Fibroblast of pulmonary artery (primary cell): ENCODE measurements around the gene CHCT1.
A peak's percentile ranks its signal among the peaks of the same experiment; 100 is the strongest.
"Not testable (repeated sequence)": the region's sequence is repeated elsewhere in the genome, so short reads cannot be mapped to it uniquely, and the experiment has no call there.

ENCODE experiments used
- DNase-seq: peaks from one replicate; pipeline ENCODE4 v3.0.0-alpha.2; 2010; ENCODE audit warnings: low read depth
- H3K4me3 ChIP-seq: replicated peaks from 2 replicates; pipeline ENCODE4 v1.5.1; 2011; ENCODE audit warnings: low read depth, mild to moderate bottlenecking, control low read depth, low read length, moderate library complexity
- TF ChIP-seq, protein P1 (sequence below): IDR thresholded peaks from 2 replicates; pipeline ENCODE4 v1.5.1; 2011; ENCODE audit warnings: mild to moderate bottlenecking, control low read depth, low read length, inconsistent platforms; ENCODE audit errors: missing control alignments

Gene CHCT1

DNA sequence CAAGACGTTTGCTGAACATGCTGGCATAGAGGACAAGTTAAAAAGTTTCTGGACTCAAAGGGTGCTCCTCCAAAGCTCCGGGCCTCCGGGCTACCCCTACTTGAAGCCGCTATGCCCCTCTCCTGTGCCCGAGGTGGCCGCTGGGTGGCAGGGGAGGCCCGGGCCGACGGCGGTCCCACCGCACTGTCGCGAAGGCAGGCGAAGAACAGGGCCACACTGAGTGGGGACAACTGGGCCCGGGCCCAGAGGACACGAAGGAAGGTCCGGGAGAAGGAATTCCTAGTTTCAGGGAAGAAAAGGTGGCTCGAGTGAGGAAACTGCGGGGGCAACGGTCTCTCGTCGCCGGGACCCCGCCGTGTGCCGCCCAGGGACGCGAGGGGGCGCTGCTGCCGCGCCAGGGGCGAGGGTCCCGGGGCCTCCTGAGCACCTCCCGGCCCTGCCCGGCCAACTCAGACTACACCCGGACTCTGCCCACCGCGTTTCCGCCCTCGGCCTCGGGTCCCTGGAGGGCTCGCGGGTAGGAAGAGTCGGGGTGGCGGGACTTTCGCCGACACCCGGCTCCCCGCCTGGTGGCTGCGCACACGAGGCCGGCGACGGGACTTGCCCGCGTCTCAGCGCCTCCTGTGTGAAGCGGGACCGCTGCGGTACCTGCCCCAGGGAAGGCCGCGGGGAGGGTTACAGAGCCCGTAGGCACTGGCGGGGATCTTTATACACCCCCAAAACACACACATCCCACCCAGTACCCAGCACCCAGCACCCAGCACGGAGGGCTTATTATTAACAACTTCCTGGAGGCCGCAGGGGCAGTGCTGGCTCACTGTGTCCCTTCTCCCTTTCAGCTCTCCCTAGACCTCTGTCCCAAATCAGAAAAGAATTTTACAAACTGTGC, 772 bp upstream of the CHCT1 start:
- H3K4me3 ChIP-seq, result peak overlapping the region; percentile 52
- peak; percentile 59 for DNase-seq
- TF ChIP-seq, protein P1, sequence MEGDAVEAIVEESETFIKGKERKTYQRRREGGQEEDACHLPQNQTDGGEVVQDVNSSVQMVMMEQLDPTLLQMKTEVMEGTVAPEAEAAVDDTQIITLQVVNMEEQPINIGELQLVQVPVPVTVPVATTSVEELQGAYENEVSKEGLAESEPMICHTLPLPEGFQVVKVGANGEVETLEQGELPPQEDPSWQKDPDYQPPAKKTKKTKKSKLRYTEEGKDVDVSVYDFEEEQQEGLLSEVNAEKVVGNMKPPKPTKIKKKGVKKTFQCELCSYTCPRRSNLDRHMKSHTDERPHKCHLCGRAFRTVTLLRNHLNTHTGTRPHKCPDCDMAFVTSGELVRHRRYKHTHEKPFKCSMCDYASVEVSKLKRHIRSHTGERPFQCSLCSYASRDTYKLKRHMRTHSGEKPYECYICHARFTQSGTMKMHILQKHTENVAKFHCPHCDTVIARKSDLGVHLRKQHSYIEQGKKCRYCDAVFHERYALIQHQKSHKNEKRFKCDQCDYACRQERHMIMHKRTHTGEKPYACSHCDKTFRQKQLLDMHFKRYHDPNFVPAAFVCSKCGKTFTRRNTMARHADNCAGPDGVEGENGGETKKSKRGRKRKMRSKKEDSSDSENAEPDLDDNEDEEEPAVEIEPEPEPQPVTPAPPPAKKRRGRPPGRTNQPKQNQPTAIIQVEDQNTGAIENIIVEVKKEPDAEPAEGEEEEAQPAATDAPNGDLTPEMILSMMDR, result peak; percentile 75

DNA sequence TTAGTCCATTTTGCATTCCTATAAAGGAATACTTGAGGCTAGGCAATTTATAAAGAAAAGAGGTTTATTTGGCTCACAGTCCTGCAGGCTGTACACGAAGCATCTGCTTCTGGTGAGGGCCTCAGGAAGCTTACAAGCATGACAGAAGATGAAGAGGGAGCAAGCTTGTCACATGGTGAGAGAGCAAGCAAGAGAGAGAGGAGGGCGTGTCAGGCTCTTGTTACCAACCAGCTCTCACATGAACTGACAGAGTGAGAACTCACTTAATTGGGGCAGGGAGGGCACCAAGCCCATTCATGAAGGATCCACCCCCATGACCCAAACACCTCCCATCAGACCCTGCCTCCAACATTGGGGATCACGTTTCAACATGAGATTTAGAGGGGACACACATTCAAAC, 1.6 kb downstream of the CHCT1 start:
- H3K4me3 ChIP-seq, result no peak overlapping the region
- TF ChIP-seq, protein P1, result no peak
- DNase-seq, result no peak

- TF ChIP-seq, protein P1, result no peak
- DNase-seq, result no peak
- H3K4me3 ChIP-seq, result no peak overlapping the region
These were observed 3.3 kb downstream of the CHCT1 start for GRCh38 chr17:60425626-60426025.

GRCh38 chr17:60426596-60426995, 4.3 kb downstream of the CHCT1 start:
- no peak for DNase-seq
- no peak overlapping the region for H3K4me3 ChIP-seq
- TF ChIP-seq, protein P1, result no peak

DNA sequence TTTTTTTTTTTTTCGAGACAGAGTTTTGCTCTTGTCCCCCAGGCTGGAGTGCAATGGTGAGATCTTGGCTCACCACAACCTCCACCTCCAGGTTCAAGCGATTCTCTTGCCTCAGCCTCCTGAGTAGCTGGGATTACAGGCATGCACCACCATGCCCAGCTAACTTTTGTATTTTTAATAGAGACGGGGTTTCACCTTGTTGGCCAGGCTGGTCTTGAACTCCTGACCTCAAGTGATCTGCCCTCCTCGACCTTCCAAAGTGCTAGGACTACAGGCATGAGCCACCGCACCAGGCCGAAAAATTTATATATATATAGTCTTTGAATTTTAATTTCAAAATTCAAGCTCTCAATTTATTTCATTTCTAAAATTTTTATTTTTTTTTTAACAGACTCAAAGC, 6.2 kb downstream of the CHCT1 start:
- not testable (repeated sequence) for DNase-seq

GRCh38 chr17:60430561-60430960, 8.3 kb downstream of the CHCT1 start:
- not testable (repeated sequence) for DNase-seq, H3K4me3 ChIP-seq

More for the DNA sequence above, 6.2 kb downstream of the CHCT1 start:
- not testable (repeated sequence) for H3K4me3 ChIP-seq

- DNase-seq, H3K4me3 ChIP-seq: not testable (repeated sequence)
These were observed 11.0 kb downstream of the CHCT1 start for GRCh38 chr17:60433021-60433997.
